RWPE1 (cell line): ENCODE measurements around the gene UTS2R.

Source experiments
- CTCF ChIA-PET: fragments of 350-600 bp; sonication (Branson Sonifier 250); formaldehyde crosslinking; extraction: SDS; loops from one replicate; lab custom pipeline; 2021; lab: Yijun Ruan, JAX
- POLR2A ChIA-PET: fragments of 400-600 bp; formaldehyde crosslinking; extraction: SDS; loops from one replicate; lab custom pipeline; 2020; ENCODE audit warnings: antibody characterized with exemption; ENCODE audit not compliant: low non-redundant PET; lab: Yijun Ruan, JAX
- DNase-seq: peaks from one replicate; pipeline ENCODE4 v3.0.0; 2012; ENCODE audit warnings: low spot score
- H3K27ac ChIP-seq: fragments of 450-650 bp; 2 replicates; pipeline ENCODE4 v1.5.1; 2017
- CTCF ChIP-seq: fragments of 450-650 bp; conservative IDR thresholded peaks from 2 replicates; pipeline ENCODE4 v1.5.1; 2017; ENCODE audit warnings: low read depth, mild to moderate bottlenecking

The UTS2R gene

GRCh38 chr17:82325286-82326180, 46.0 kb upstream of the UTS2R start:
- no peak for TF ChIP-seq CTCF
- ChIA-PET POLR2A (no interaction called here), CTCF (interaction anchor here (0.6 to 0.8 kb wide), 2 partner anchors 13 to 28 kb away, joined by 3 to 5 read pairs; no protein-coding TSS in a partner anchor)
- no peak for DNase-seq
- peak overlapping the region; percentile 50 for H3K27ac ChIP-seq

GRCh38 chr17:82327289-82327688, 44.3 kb upstream of the UTS2R start:
- POLR2A ChIA-PET, result no interaction called here
- no peak overlapping the region; the same call in 1 of the 2 replicates for H3K27ac ChIP-seq
- TF ChIP-seq CTCF, result no peak
- CTCF ChIA-PET, result interaction anchor here (0.6 kb wide), 1 partner anchor 90 kb away, joined by 4 read pairs; no protein-coding TSS in a partner anchor
- no peak for DNase-seq

- POLR2A ChIA-PET, result no interaction called here
- no peak for TF ChIP-seq CTCF
- peak overlapping the region; percentile 90 for H3K27ac ChIP-seq
- no peak for DNase-seq
- CTCF ChIA-PET, result interaction anchor here (0.5 to 0.6 kb wide), 2 partner anchors 90 to 259 kb away, joined by 3 to 4 read pairs; no protein-coding TSS in a partner anchor
Observed at GRCh38 chr17:82327757-82328140, 43.8 kb upstream of the UTS2R start.

GRCh38 chr17:82328141-82328993, 43.2 kb upstream of the UTS2R start:
- ChIA-PET CTCF (interaction anchor here (0.5 to 0.6 kb wide), 2 partner anchors 91 to 259 kb away, joined by 3 to 4 read pairs; no protein-coding TSS in a partner anchor), POLR2A (no interaction called here)
- TF ChIP-seq CTCF, result no peak
- peak overlapping the region; percentile 90 for H3K27ac ChIP-seq
- DNase-seq, result no peak

- no peak for DNase-seq
- POLR2A ChIA-PET, result no interaction called here
- CTCF ChIA-PET, result no interaction called here
- H3K27ac ChIP-seq, result peak overlapping the region; percentile 90
- no peak for TF ChIP-seq CTCF
Observed at GRCh38 chr17:82328994-82329507, 42.5 kb upstream of the UTS2R start.
